ENCODE results near the gene HTR1D.
"Not testable (repeated sequence)": the region's sequence is repeated elsewhere in the genome, so short reads cannot be mapped to it uniquely, and the experiment has no call there.

The HTR1D gene

GRCh38 chr1:23215751-23216449 is 1.4 kb downstream of the HTR1D start:
- peak; percentile 73 for DNase-seq

GRCh38 chr1:23215291-23215690 is 2.0 kb downstream of the HTR1D start:
- DNase-seq, result no peak

GRCh38 chr1:23214640-23215039 is 2.7 kb downstream of the HTR1D start:
- no peak for DNase-seq

- no peak for DNase-seq
These were observed 5.3 kb downstream of the HTR1D start for GRCh38 chr1:23211955-23212354.

GRCh38 chr1:23210963-23211362 is 6.3 kb downstream of the HTR1D start:
- no peak for DNase-seq

- DNase-seq, result peak; percentile 80
These were observed 6.9 kb downstream of the HTR1D start for GRCh38 chr1:23210351-23210785.

- DNase-seq, result no peak
These were observed 7.5 kb downstream of the HTR1D start for GRCh38 chr1:23209770-23210169.

- no peak for DNase-seq
These were observed 8.8 kb downstream of the HTR1D start for GRCh38 chr1:23208527-23208926.

- not testable (repeated sequence) for DNase-seq
These were observed 9.6 kb downstream of the HTR1D start for GRCh38 chr1:23207733-23208132.

- no peak for DNase-seq
These were observed 15.0 kb downstream of the HTR1D start for GRCh38 chr1:23202263-23202749.

GRCh38 chr1:23200883-23201282 is 16.4 kb downstream of the HTR1D start:
- DNase-seq, result no peak

- no peak for DNase-seq
These were observed 18.9 kb downstream of the HTR1D start for GRCh38 chr1:23198373-23198772.

- DNase-seq, result peak; percentile 99
These were observed 20.5 kb downstream of the HTR1D start for GRCh38 chr1:23196627-23197328.

- DNase-seq, result peak; percentile 93
These were observed 22.9 kb downstream of the HTR1D start for GRCh38 chr1:23194119-23194984.

- no peak for DNase-seq
These were observed 23.7 kb downstream of the HTR1D start for GRCh38 chr1:23193391-23194118.

GRCh38 chr1:23191199-23191598 is 26.1 kb downstream of the HTR1D start:
- DNase-seq, result no peak

- peak; percentile 97 for DNase-seq
These were observed 28.3 kb downstream of the HTR1D start for GRCh38 chr1:23188936-23189452.

- no peak for DNase-seq
These were observed 28.8 kb downstream of the HTR1D start for GRCh38 chr1:23188434-23188884.

GRCh38 chr1:23187637-23188036 is 29.7 kb downstream of the HTR1D start:
- no peak for DNase-seq

- no peak for DNase-seq
These were observed 31.9 kb downstream of the HTR1D start for GRCh38 chr1:23185381-23185780.

GRCh38 chr1:23184212-23184934 is 32.9 kb downstream of the HTR1D start:
- no peak for DNase-seq

GRCh38 chr1:23179862-23180261 is 37.4 kb downstream of the HTR1D start:
- DNase-seq, result no peak

Data from islet precursor cell (in vitro differentiated cells).